ENCODE measurements around the gene CAMK1. TPM values are rescaled to one million over a fixed set of nuclear protein-coding genes. Genes with fewer than 3 reads are reported as not detected.

CAMK1 gene
- total RNA-seq, 2 experiments from 2014 or later: 0.74 to 1.1 TPM

DNA sequence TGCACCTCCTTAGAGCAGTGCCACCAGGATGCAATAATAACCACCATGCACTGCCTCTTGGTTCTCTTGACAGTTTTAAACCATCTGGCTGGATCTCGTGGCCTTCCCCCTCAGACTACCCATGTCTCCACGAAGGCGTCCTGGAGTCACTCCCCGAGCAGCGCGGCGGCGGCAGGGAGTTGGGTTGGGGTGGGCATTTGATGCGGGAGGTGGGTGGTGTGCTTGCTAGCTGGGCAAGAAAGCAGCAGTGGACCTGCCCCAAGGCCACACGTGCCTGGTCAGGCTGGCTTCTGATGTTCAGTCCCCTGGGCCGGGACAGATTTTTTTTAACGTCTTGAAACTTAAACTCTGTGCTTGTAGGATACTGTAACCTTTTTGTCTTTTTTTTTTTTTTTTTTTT lies 36.4 kb upstream of the CAMK1 start:
- H3K9me3 Mint-ChIP-seq: no peaks in the 10 kb centered on the region
- ATAC-seq (ENCODE audit: poor library complexity): no peak

DNA sequence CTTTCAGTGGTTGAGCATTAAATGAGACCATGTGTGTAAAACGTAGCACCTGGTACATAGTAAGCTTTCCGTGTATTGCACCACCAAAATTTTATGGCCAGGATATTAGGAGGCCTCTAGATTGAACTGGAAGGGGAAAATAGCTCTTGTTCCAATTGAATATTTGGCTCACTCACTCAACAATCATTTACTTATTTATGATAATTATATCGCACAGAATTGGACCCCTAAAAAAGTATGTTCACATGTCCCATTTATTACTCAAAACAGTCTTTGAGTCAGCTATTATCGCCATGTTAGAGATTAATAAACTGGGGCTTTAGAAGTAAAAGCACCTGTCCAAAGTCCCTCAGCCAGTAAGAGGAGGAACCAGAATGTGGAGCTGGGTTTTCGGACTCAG lies 35.2 kb upstream of the CAMK1 start:
- TF ChIP-seq, protein P1, sequence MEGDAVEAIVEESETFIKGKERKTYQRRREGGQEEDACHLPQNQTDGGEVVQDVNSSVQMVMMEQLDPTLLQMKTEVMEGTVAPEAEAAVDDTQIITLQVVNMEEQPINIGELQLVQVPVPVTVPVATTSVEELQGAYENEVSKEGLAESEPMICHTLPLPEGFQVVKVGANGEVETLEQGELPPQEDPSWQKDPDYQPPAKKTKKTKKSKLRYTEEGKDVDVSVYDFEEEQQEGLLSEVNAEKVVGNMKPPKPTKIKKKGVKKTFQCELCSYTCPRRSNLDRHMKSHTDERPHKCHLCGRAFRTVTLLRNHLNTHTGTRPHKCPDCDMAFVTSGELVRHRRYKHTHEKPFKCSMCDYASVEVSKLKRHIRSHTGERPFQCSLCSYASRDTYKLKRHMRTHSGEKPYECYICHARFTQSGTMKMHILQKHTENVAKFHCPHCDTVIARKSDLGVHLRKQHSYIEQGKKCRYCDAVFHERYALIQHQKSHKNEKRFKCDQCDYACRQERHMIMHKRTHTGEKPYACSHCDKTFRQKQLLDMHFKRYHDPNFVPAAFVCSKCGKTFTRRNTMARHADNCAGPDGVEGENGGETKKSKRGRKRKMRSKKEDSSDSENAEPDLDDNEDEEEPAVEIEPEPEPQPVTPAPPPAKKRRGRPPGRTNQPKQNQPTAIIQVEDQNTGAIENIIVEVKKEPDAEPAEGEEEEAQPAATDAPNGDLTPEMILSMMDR (IDR thresholded peaks at IDR 0.05): no peak
- Histone ChIP-seq H3K4me1 (ENCODE audit: insufficient read depth, low read length) (peaks cover 28% of the 10 kb centered on the region), H3K9me3 (ENCODE audit: control insufficient read depth in 1 of 2, insufficient read depth in 1 of 2, low read length in 2 of 2) (no peaks in the 10 kb centered on the region), H3K27me3 (ENCODE audit: control insufficient read depth in 1 of 2, insufficient read depth in 2 of 2, low read length in 2 of 2) (no peaks in the 10 kb centered on the region), H3K27ac (ENCODE audit: low read depth in 1 of 2, low read length in 2 of 2) (no peak overlapping the region), H3K4me3 (ENCODE audit: low read length) (no peak overlapping the region), H3K36me3 (ENCODE audit: insufficient read depth, low read length) (peaks cover 65% of the 10 kb centered on the region)
- Mint-ChIP-seq H3K4me3 (no peak overlapping the region), H3K4me1 (ENCODE audit: low read depth) (peaks cover 27% of the 10 kb centered on the region), H3K27me3 (no peaks in the 10 kb centered on the region), H3K9me3 (no peaks in the 10 kb centered on the region), H3K36me3 (ENCODE audit: low read depth) (peaks cover 76% of the 10 kb centered on the region), H3K27ac (peak overlapping the region; percentile 42)
- ChIA-PET CTCF (interaction anchor here (1.0 kb wide), 1 partner anchor 44 kb away, joined by 3 read pairs; no protein-coding TSS in a partner anchor), POLR2A (interaction anchor here (1.5 to 5.9 kb wide), 2 partner anchors 12 to 86 kb away, joined by 6 to 64 read pairs; partner anchors contain the start of genes ARPC4, JAGN1 and TADA3)
- DNase-seq: no peak
- ATAC-seq (ENCODE audit: poor library complexity): no peak
- intact Hi-C loops (cut with DNase I, micrococcal nuclease): loop anchor here in 1 of 2 experiments (5.0 kb wide), 1 partner anchor 58 kb away; the partner anchor contains the start of gene OGG1

More for the DNA sequence above, 36.4 kb upstream of the CAMK1 start:
- DNase-seq: no peak
- H3K27ac Mint-ChIP-seq: no peak overlapping the region
- Histone ChIP-seq H3K27me3 (ENCODE audit: control insufficient read depth in 1 of 2, insufficient read depth in 2 of 2, low read length in 2 of 2) (no peaks in the 10 kb centered on the region), H3K9me3 (ENCODE audit: control insufficient read depth in 1 of 2, insufficient read depth in 1 of 2, low read length in 2 of 2) (no peaks in the 10 kb centered on the region), H3K36me3 (ENCODE audit: insufficient read depth, low read length) (peaks cover 54% of the 10 kb centered on the region), H3K27ac (ENCODE audit: low read depth in 1 of 2, low read length in 2 of 2) (no peak overlapping the region), H3K4me1 (ENCODE audit: insufficient read depth, low read length) (peaks cover 38% of the 10 kb centered on the region), H3K4me3 (ENCODE audit: low read length) (no peak overlapping the region)
- no peak overlapping the region for H3K4me3 Mint-ChIP-seq
- H3K27me3 Mint-ChIP-seq: no peaks in the 10 kb centered on the region
- CTCF ChIA-PET: no interaction called here
- TF ChIP-seq, protein P1 (IDR thresholded peaks at IDR 0.05): no peak
- peaks cover 35% of the 10 kb centered on the region for H3K4me1 Mint-ChIP-seq (ENCODE audit: low read depth)
- POLR2A ChIA-PET: interaction anchor here (0.7 to 5.9 kb wide), 4 partner anchors 14 to 408 kb away, joined by 3 to 64 read pairs (median 5); partner anchors contain the start of genes ARPC4, JAGN1, OGG1 and TADA3
- intact Hi-C loops (cut with DNase I, micrococcal nuclease): loop anchor here in 1 of 2 experiments (5.0 kb wide), 1 partner anchor 59 kb away; the partner anchor contains the start of gene OGG1
- H3K36me3 Mint-ChIP-seq (ENCODE audit: low read depth): peaks cover 67% of the 10 kb centered on the region

DNA sequence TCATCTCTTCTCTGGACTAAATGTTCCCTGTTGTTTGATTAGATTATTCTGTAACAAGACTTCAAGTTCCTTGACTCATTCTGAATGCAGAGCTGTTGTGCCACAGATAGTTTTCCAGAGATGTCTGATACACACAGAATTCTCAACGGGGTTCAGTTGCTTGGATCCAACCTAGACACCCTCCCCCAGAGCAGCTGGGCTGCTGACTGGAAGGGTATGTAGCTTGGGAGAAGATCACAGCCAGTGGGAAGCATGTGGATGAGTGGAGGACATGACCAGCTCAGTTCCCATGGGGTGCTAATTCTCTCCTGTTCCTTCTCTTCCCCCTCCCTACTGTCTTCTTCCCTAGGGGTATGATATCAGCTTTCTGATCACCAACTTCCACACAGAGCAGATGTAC lies 33.7 kb upstream of the CAMK1 start:
- TF ChIP-seq, protein P1 (IDR thresholded peaks at IDR 0.05): no peak
- POLR2A ChIA-PET: interaction anchor here (1.0 kb wide), 1 partner anchor 11 kb away, joined by 5 read pairs; the partner anchor contains the start of gene ARPC4
- H3K4me3 Mint-ChIP-seq: no peak overlapping the region
- peaks cover 15% of the 10 kb centered on the region for H3K4me1 Mint-ChIP-seq (ENCODE audit: low read depth)
- ATAC-seq (ENCODE audit: poor library complexity): no peak
- peaks cover 17% of the 10 kb centered on the region for H3K4me1 ChIP-seq (ENCODE audit: insufficient read depth, low read length)
- intact Hi-C loops (cut with DNase I, micrococcal nuclease): no loop called here
- no peaks in the 10 kb centered on the region for H3K27me3 Mint-ChIP-seq
- H3K36me3 ChIP-seq (ENCODE audit: insufficient read depth, low read length): peaks cover 80% of the 10 kb centered on the region
- no peak for DNase-seq
- peaks cover 87% of the 10 kb centered on the region for H3K36me3 Mint-ChIP-seq (ENCODE audit: low read depth)
- H3K9me3 Mint-ChIP-seq: no peaks in the 10 kb centered on the region
- H3K4me3 ChIP-seq (ENCODE audit: low read length): no peak overlapping the region
- H3K27me3 ChIP-seq (ENCODE audit: control insufficient read depth in 1 of 2, insufficient read depth in 2 of 2, low read length in 2 of 2): no peaks in the 10 kb centered on the region
- no peaks in the 10 kb centered on the region for H3K9me3 ChIP-seq (ENCODE audit: control insufficient read depth in 1 of 2, insufficient read depth in 1 of 2, low read length in 2 of 2)
- no peak overlapping the region for H3K27ac ChIP-seq (ENCODE audit: low read depth in 1 of 2, low read length in 2 of 2)
- CTCF ChIA-PET: no interaction called here
- no peak overlapping the region for H3K27ac Mint-ChIP-seq

Measured in CD4-positive, alpha-beta T cell (primary cell).